HL-60 (cell line): ENCODE measurements around the gene LORICRIN.
"Not testable (repeated sequence)": the region's sequence is repeated elsewhere in the genome, so short reads cannot be mapped to it uniquely, and the experiment has no call there.

Experiments
- DNase-seq, 2 experiments: peaks; one replicate each; pipeline ENCODE4 v3.0.0-alpha.2; 2010 to 2020; ENCODE audit warnings: low read depth in 1 of 2, low spot score in 1 of 2
- H3K27ac ChIP-seq: fragments of 250-450 bp; sonication (Bioruptor Pico); replicated peaks from 2 replicates; pipeline ENCODE4 v1.5.1; 2020; ENCODE audit warnings: mild to moderate bottlenecking, moderate library complexity
- H3K27me3 ChIP-seq: fragments of 250-450 bp; sonication (Bioruptor Pico); 2 replicates; pipeline ENCODE4 v1.5.1; 2021; ENCODE audit warnings: mild to moderate bottlenecking, moderate library complexity; ENCODE audit not compliant: insufficient read depth, poor library complexity, severe bottlenecking
- H3K4me3 ChIP-seq: replicated peaks from 2 replicates; pipeline ENCODE4 v1.5.1; 2011; ENCODE audit warnings: mild to moderate bottlenecking, control low read depth, low read length; ENCODE audit not compliant: insufficient read depth
- GABPA ChIP-seq: IDR thresholded peaks from 2 replicates; pipeline ENCODE4 v1.6.1; 2012; ENCODE audit warnings: low read depth
- POLR2AphosphoS5 ChIP-seq: IDR thresholded peaks from 2 replicates; pipeline ENCODE4 v1.6.1; 2012; ENCODE audit warnings: low read depth
- SPI1 ChIP-seq: IDR thresholded peaks from 2 replicates; pipeline ENCODE4 v1.6.1; 2012; ENCODE audit warnings: low read depth, mild to moderate bottlenecking, borderline replicate concordance
- TF ChIP-seq, protein P1 (sequence below): IDR thresholded peaks from one replicate; pipeline ENCODE4 v1.5.1; 2011; ENCODE audit warnings: low read length, control low read depth, inconsistent platforms; ENCODE audit not compliant: insufficient read depth
- TF ChIP-seq, protein P2 (sequence below): IDR thresholded peaks from 2 replicates; pipeline ENCODE4 v1.6.1; 2012; ENCODE audit warnings: low read depth; ENCODE audit not compliant: insufficient replicate concordance

Gene LORICRIN

GRCh38 chr1:153223040-153223891, 36.2 kb upstream of the LORICRIN start:
- H3K4me3 ChIP-seq, H3K27me3 ChIP-seq, H3K27ac ChIP-seq: not testable (repeated sequence)
- peak in 1 of 2 experiments; percentile 62 for DNase-seq
- TF ChIP-seq, protein P1, sequence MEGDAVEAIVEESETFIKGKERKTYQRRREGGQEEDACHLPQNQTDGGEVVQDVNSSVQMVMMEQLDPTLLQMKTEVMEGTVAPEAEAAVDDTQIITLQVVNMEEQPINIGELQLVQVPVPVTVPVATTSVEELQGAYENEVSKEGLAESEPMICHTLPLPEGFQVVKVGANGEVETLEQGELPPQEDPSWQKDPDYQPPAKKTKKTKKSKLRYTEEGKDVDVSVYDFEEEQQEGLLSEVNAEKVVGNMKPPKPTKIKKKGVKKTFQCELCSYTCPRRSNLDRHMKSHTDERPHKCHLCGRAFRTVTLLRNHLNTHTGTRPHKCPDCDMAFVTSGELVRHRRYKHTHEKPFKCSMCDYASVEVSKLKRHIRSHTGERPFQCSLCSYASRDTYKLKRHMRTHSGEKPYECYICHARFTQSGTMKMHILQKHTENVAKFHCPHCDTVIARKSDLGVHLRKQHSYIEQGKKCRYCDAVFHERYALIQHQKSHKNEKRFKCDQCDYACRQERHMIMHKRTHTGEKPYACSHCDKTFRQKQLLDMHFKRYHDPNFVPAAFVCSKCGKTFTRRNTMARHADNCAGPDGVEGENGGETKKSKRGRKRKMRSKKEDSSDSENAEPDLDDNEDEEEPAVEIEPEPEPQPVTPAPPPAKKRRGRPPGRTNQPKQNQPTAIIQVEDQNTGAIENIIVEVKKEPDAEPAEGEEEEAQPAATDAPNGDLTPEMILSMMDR = peak; percentile 8

- H3K27ac ChIP-seq = no peak overlapping the region
- no peaks in the 10 kb centered on the region for H3K27me3 ChIP-seq
- DNase-seq = no peak
- TF ChIP-seq, protein P2, sequence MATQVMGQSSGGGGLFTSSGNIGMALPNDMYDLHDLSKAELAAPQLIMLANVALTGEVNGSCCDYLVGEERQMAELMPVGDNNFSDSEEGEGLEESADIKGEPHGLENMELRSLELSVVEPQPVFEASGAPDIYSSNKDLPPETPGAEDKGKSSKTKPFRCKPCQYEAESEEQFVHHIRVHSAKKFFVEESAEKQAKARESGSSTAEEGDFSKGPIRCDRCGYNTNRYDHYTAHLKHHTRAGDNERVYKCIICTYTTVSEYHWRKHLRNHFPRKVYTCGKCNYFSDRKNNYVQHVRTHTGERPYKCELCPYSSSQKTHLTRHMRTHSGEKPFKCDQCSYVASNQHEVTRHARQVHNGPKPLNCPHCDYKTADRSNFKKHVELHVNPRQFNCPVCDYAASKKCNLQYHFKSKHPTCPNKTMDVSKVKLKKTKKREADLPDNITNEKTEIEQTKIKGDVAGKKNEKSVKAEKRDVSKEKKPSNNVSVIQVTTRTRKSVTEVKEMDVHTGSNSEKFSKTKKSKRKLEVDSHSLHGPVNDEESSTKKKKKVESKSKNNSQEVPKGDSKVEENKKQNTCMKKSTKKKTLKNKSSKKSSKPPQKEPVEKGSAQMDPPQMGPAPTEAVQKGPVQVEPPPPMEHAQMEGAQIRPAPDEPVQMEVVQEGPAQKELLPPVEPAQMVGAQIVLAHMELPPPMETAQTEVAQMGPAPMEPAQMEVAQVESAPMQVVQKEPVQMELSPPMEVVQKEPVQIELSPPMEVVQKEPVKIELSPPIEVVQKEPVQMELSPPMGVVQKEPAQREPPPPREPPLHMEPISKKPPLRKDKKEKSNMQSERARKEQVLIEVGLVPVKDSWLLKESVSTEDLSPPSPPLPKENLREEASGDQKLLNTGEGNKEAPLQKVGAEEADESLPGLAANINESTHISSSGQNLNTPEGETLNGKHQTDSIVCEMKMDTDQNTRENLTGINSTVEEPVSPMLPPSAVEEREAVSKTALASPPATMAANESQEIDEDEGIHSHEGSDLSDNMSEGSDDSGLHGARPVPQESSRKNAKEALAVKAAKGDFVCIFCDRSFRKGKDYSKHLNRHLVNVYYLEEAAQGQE = no peak
- TF ChIP-seq SPI1 = no peak
- no peak overlapping the region for H3K4me3 ChIP-seq
These were observed 31.7 kb upstream of the LORICRIN start for GRCh38 chr1:153227810-153228209.

- TF ChIP-seq SPI1 = no peak
- TF ChIP-seq POLR2AphosphoS5 = no peak
- TF ChIP-seq, protein P1 = no peak
- no peak for TF ChIP-seq GABPA
- TF ChIP-seq, protein P2 = no peak
- Histone ChIP-seq H3K27ac (no peak overlapping the region), H3K4me3 (no peak overlapping the region), H3K27me3 (no peaks in the 10 kb centered on the region)
- DNase-seq = no peak
These were observed 31.0 kb upstream of the LORICRIN start for GRCh38 chr1:153228491-153228890.

- H3K27ac ChIP-seq, H3K4me3 ChIP-seq, H3K27me3 ChIP-seq: not testable (repeated sequence)
- DNase-seq = peak in 1 of 2 experiments; percentile 9
- TF ChIP-seq, protein P1 = peak; percentile 19
These were observed 30.2 kb upstream of the LORICRIN start for GRCh38 chr1:153229076-153229829.
